Medulla oblongata (tissue), 1 donor: ENCODE results near the gene CREB1.
A peak's percentile ranks its signal among the peaks of the same experiment; 100 is the strongest.
"Not testable (repeated sequence)": the region's sequence is repeated elsewhere in the genome, so short reads cannot be mapped to it uniquely, and the experiment has no call there.

Source experiments
- DNase-seq: peaks from one replicate; pipeline ENCODE4 v3.0.0-alpha.2; 2015; ENCODE audit errors: extremely low spot score

CREB1 gene

DNA sequence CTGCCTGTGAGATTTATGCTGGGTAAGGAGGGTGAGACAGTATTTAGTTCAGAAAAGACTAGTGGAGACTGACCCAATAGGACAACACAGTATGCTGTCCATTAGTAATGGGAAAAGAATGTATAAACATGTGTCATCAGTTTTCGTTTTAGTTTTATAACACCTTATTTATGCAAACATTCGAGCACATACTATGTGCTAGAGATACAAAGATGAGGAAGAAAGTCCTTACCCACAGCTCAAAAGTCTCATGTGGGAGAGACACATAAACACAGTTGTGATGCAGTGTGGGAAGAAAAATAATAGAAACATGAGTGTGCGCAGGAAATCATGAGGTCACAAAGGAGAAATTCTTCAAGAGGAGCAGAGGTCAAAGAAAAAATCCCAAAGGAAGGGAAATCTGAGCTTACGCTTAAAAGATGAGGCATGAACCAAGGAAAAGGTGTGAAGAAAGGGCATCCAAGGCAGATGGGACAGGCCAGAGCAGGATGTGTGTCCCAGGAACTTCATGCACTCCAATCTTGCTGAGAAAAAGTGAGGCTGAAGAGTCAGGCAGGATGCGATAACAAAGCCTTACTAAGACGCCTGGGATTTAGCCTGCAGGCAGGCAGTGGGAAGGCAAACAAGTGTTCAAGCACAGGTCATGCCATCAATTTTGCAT is 87.4 kb downstream of the CREB1 start:
- DNase-seq = no peak

DNA sequence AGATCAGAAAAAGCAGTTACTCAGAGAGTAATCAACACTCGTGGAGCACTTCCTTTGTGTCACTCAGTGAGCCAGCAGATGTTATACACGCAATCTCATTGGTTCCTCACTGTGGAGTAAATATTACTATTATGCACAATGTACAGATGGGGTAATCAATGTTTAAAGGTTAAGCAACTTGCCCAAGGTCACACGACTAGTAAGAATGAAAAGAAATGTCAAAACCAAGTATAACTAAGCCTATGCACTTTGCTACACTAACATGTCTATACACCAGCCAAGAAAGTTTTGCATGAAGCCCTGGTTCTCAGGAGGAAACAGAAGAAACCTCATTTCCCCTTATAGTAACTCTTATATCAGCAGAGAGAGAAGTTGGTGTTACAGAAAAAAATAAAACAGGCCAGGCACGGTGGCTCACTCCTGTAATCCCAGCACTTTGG is 90.0 kb downstream of the CREB1 start:
- DNase-seq = peak; percentile 46

DNA sequence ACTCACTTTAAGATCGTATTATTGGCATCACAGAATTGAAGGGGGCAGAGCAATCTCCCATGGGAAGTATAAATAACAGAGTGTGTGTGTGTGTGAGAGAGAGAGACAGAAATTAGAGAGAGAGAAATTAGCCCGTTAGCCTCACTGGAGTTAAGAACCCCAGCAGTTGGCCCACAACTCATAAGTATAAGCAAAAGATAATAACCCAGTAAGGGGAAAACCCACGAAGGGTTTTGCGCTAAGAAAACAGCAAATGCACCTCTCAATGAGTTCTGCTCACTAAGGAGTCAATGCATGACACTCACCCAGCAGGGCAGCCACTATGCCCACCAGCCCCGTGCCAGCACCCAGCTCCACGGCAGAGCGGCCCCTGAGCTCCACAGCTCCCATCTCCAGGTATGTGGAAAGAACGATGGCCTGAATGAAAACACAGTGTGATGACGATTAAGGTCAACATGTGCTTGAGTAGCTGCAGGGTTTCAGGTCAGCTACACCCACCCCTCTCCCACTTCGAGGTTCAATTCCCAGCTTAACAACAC is 91.8 kb downstream of the CREB1 start:
- no peak for DNase-seq

DNA sequence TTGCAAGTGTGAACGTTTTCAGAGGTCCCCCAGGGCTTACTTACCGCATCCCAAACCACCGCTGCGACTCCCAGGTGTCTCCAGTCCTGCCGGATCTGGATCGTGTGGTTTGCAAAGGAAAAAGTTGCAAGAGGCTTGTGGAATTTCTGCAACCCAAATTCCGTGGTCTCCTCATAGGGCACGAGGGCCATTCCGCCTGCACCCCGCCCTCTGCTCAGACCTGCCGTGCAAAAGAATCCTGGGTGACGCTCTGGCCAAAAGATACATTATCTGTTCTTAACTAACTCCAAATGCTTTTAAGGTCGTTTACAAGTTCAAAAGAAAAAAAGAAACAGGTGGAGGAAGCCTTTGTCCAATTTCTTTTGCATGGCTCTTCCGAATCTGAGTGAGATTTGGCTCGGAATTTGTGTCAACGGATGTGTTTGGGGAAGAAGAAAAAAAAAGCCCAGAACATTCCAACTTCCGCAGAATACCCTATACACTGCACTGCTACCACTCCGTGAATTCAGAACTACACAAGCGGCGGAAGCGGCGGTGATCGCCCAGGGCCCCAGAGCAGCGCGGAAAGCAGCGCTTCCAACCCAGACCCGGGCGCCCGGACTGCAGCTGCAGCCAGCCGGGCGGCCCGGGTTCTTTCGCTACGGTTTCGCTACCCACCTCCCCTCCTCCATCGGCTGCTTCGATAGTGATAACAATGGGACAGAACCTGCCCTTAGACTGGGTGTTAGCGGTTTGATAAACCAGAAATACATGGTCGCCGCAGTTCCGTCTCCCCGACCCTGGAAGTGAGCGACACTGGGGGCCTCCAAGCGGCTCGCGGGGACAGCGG is 94.6 kb downstream of the CREB1 start:
- DNase-seq = peak; percentile 82

DNA sequence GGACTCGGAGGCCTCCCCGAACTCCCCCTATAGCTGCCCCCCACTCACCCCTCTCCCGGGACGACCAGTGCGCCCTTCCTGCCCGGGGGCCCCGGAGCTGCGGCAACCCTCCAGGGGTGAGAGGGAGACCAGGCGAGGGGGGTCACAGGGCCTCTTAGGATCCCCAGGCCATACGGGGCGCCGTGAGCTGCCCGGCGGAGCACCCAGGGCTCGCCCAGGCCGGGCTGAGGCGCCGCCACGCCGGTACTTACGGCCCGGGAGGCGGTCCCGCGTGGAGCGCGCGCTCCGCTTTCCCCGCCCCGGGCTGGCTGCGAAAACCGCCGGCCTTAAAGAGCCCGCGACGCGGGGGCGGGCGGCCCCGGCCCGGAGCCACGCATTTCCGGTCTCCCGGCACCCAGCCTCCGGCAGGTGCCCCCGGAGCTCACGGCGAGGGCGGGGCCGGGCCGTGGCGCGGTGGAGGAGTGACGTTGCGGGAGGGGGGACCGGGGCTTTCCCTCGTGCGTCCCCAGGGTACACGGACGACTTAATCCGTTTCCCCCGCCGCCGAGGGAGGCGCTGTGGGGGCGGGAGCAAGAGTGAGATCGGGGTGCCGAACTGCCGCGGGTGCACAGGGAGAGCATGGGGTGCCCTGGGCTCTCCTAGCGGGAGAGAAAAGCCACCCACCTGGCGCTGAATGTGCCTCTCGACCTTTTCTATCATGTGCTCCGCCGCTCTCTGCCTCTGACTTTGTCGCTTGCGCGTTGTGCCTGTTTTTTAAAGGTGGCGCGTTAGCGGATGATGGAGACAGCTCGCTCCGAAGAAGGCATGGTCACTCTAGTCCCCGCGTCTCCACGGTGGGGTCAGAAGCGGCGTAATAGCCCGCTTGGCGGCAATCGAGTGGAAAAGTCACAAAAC is 95.5 kb downstream of the CREB1 start, which contains the start of gene METTL21A:
Gene METTL21A, minus strand, starts transcription at position 381 of the 894 bp plus-strand sequence. CDS start 1,019 bp downstream, outside the sequence.
- DNase-seq = peak; percentile 94

DNA sequence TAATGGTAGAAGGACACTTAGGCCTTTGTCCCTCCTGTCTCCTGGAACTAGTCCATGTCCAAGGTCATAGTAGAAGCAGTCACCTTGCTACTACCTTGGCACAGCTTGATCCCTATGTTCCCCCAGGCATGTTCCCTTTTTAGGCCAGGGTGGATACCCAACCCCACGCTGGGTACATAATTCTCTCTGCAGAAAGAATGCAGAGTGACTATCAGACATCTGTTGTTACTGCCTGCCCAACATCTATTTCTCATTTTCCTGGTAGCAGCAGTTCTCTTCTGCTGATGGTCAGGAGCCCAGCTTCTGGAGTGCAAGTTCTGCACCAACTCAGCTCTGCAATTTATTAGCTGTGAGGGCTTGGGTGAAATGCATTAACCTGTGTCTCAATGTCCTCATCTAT is 99.8 kb downstream of the CREB1 start:
- DNase-seq = no peak

DNA sequence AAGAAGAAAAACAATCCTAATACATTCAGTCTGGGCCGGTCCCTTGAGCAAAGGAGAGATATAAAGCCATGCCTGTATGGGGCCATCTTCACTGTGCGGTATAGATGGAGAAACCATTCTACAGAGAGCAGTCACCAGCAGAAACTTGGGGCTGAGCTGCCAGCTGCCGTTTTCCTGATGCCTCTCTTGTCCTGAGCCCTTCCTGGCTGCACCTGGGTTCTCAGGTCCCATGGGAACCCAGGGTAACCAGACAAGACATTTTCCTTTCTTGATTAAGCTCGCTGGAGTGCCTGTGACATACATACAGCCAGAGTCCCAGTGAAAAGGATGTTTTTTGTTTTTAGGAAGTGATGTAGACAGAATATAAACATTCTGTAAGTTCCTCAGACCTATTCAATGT is 100.7 kb downstream of the CREB1 start:
- no peak for DNase-seq

DNA sequence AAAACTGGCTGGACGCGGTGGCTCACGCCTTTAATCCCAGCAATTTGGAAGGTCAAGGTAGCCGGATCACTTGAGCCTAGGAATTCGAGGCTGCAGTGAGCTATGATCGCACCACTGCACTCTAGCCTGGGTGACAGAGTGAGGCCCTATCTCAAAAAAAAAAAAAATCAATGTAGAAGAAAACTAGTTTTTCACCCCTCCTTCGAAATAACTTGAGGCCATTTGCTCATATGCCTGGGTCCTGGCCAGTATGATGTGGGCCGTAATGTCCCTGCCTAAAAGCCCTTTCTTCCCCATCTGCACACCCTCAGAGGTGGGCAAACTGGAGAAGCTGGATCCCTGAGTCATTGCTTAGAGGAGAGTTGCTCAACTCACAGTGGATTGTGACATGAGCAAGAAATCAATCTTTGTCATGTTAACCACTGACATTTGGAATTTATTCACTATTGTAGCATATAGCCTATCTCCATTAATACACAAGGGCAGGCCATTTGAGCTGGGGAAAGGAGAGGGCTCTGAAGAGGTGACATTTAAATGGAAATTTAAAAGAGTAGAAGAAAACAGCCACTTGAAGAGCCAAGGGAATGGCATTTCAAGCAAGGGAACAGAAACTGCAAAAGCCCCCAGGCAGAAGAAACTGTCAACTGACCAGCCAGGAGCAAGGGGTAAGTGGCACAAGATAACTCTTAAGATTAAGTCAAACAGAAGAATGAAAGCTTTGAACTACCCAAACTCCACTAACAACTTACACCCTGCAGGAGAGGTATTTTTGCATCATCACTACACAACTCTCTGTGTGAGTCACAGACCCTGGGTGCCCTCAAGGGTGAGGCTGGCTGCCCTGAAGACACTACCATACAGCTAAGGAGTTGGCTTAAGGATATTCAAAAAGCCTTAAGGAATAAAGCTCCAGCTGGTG is 103.1 kb downstream of the CREB1 start:
- DNase-seq = no peak

DNA sequence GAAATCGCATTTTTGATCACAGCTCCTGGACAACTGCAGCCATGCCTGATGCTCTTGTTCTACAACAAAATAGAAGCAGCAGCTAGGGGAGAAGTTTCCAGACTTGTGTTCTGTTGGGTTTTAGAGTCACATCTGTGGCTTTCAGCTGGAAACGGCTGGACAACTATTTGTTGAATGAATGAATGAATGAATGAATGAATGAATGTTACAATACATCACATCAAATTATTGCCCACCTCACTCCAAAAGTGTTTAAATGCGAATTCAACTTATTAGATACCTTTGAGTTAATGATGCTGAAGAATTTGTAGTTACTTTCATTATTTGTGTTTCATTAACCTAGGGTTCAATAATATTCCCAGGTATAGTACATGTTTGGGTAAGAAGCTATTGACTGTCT is 103.9 kb downstream of the CREB1 start:
- DNase-seq = no peak

DNA sequence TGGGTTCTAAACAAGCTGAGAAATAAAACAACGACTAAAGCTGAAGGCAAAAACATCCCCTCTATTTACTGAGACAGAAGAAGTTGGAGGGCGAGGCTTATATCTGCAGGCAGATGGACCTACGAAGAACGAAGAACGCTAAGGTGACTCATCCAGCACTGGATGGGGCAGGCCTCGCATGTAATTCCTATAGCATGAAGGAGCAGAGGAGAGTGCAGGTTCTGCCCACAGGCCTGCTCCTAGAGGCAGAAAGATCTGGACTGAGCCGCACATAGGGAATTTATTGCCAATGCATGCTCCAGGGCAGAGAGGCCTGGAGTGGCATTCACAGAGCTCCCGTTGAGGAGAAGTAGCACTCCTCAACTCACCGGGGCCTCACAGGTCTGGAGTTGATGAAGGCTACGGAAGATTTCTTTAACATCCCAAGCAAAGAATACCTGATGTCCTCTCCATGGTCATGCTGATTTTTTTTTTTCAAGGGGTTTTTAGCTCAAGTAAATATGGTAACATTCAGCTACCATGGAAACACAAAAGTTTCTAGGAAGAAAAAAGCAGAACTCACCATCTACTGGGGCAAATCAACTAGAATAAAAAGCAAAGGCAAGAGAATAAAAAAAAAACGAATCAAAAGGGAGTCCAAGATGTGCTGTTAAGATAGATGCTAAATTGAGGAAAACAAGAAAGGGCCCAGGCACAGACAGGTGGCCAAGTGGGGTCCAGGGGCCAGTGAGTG is 105.9 kb downstream of the CREB1 start:
- DNase-seq = no peak

DNA sequence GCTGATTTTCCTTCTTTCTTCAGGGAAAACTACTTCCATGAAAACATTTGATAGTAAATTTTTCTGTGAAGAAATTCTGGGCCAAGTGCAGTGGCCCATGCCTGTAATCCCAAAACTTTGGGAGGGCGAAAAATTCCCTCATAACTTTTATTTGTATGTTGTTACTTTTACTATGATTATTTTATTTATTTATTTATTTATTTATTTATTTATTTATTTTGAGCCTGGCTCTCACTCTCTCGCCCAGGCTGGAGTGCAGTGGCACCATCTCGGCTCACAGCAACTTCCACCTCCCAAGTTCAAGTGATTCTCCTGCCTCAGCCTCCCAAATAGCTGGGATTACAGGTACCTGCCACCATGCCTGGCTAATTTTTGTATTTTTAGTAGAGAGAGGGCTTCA is 109.5 kb downstream of the CREB1 start:
- not testable (repeated sequence) for DNase-seq

DNA sequence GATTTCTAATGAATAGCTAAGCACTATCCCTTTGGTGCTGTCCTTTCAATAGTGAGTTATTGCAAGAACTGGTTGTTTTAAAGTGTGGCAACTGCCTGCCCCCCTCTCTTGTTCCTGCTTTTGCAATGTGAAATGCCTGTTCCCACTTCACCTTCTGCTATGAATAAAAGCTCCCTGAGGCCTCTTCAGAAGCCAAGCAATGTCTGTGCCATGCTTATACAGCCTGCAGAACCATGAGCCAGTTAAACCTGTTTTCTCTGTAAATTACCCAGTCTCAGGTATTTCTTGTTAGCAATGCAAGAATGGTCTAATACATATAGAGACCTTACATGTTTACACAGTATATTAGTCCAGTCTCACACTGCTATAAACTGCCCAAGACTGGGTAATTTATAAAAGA is 110.4 kb downstream of the CREB1 start:
- no peak for DNase-seq

DNA sequence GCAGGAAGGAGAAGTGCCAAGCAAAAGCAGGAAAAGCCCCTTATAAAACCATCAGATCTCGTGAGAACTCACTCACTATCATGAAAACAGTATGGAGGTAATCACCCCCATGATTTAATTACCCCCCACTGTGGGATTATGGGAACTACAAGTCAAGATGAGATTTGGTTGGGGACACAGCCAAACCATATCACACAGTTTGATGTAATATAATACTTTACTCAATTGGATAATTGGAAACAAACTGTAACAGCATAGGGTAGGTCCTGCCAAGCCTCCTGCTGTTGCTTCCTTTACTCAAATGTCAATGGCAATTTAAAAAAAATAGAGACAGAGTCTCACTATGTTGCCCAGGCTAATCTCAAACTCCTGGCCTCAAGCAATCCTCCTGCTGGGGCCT is 110.9 kb downstream of the CREB1 start:
- DNase-seq = no peak

DNA sequence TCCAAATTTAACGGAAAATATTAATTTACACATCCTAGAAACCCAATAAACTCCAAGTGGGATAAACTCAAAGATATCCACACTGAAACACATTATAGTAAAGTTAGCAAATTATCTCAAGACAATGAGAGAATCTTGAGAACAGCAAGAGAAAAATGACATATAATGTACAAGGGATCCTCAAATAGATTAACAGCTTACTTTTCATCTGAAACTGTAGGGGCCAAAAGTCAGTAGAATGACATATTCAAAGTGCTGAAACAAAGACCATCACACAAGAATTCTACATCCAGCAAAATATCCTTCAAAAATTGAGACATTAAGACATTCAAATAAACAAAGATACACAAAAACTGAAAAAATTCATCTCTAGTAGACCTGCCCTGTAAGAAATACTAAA is 114.1 kb downstream of the CREB1 start:
- DNase-seq = no peak

DNA sequence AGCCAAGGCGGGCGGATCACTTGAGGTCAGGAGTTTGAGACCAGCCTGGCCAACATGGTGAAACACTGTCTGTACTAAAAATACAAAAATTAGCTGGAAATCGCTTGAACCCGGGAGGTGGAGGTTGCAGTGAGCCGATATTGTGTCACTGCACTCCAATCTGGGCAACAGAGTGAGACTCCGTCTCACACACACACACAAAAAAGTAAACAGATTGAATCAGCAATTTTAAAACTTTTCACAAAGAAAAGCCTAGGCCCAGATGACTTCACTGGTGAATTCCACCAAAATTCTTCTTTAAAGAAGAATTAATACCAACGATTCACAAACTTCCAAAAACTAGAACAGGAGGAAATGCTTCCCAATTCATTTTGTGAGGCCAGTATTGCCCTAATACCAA is 116.8 kb downstream of the CREB1 start:
- DNase-seq = not testable (repeated sequence)
